K562 (cell line): ENCODE data around the gene AHI1. TPM values are rescaled to one million over a fixed set of nuclear protein-coding genes. Genes with fewer than 3 reads are reported as not detected.

Experiments
- BHLHE40 ChIP-seq: IDR thresholded peaks from 2 replicates; pipeline ENCODE4 v1.6.1; 2011; ENCODE audit warnings: low read length, improper control_type of control experiment
- ETV6 ChIP-seq, 3 experiments: fragments of 150-350 bp in 1 of 3; sonication (generic) in 1 of 3; formaldehyde crosslinking in 1 of 3; IDR thresholded peaks; 2 replicates each; pipeline versions ENCODE4 v1.6.1 to v1.8.0; 2014 to 2022; ENCODE audit warnings: borderline replicate concordance in 2 of 3, low read depth in 2 of 3, antibody characterized with exemption in 1 of 3, low read length in 1 of 3, mild to moderate bottlenecking in 1 of 3, missing genetic modification reagents in 1 of 3
- KLF6 ChIP-seq: fragments of 250-450 bp; sonication (Bioruptor Pico); IDR thresholded peaks from 2 replicates; pipeline ENCODE4 v1.4.0; 2020; ENCODE audit warnings: mild to moderate bottlenecking, moderate library complexity, borderline replicate concordance
- MYNN ChIP-seq, 2 experiments: sonication (generic); formaldehyde crosslinking in 1 of 2; IDR thresholded peaks; 2 replicates each; pipeline versions ENCODE4 v1.5.0 to v1.6.1; 2016 to 2020; ENCODE audit warnings: antibody characterized with exemption in 1 of 2, missing genetic modification reagents in 1 of 2
- NCOR1 ChIP-seq: fragments of 450-650 bp; IDR thresholded peaks from 2 replicates; pipeline ENCODE4 v1.6.1; 2016; ENCODE audit warnings: mild to moderate bottlenecking, moderate library complexity
- NUFIP1 ChIP-seq: fragments of 450-650 bp; IDR thresholded peaks from 2 replicates; pipeline ENCODE4 v1.6.1; 2018; ENCODE audit not compliant: partially characterized antibody
- RBM14 ChIP-seq: fragments of 200-400 bp; formaldehyde crosslinking; IDR thresholded peaks from 2 replicates; pipeline ENCODE4 v1.6.1; 2018; ENCODE audit warnings: low read depth, mild to moderate bottlenecking, low read length, moderate library complexity, borderline replicate concordance; ENCODE audit not compliant: insufficient read depth
- RUNX1 ChIP-seq: sonication (generic); IDR thresholded peaks from 2 replicates; pipeline ENCODE4 v1.6.1; 2016; ENCODE audit warnings: antibody characterized with exemption, low read depth
- SMAD4 ChIP-seq: fragments of 250-450 bp; sonication (Bioruptor Pico); conservative IDR thresholded peaks from 2 replicates; pipeline ENCODE4 v1.8.0; 2021; ENCODE audit warnings: inconsistent platforms, mild to moderate bottlenecking, moderate library complexity
- SREBF1 ChIP-seq: fragments of 150-350 bp; IDR thresholded peaks from 2 replicates; pipeline ENCODE4 v1.6.1; 2014; ENCODE audit warnings: antibody characterized with exemption, low read depth, low read length, borderline replicate concordance
- TEAD2 ChIP-seq: fragments of 450-650 bp; IDR thresholded peaks from 2 replicates; pipeline ENCODE4 v1.6.1; 2016; ENCODE audit warnings: missing genetic modification characterization, control low read depth, missing compliant biosample characterization
- TRIM25 ChIP-seq: fragments of 450-650 bp; IDR thresholded peaks from 2 replicates; pipeline ENCODE4 v1.7.0; 2016; ENCODE audit warnings: borderline replicate concordance
- ZBTB26 ChIP-seq: fragments of 450-650 bp; formaldehyde crosslinking; IDR thresholded peaks from 2 replicates; pipeline ENCODE4 v1.4.0; 2022; ENCODE audit warnings: missing genetic modification characterization
- ZNF175 ChIP-seq: fragments of 200-800 bp; sonication (Bioruptor generic); IDR thresholded peaks from 2 replicates; pipeline ENCODE4 v1.6.1; 2016; ENCODE audit warnings: low read depth, mild to moderate bottlenecking, missing genetic modification characterization, missing compliant biosample characterization
- polyA plus RNA-seq, 8 experiments: library from polyadenylated mRNA; depleted of rRNA in 4 of 8; stranded (reverse) in 5 of 8; unstranded in 3 of 8; fragments of >200 nt; fragmentation: Nextera tagmentation in 2 of 8; fragmentation: Illumina TruSeq in 1 of 8; extraction: Ambion mirVana in 2 of 8; extraction: Trizol in 1 of 8; gene quantifications; 2 replicates each; pipeline versions ENCODE4 v1.2.1 to v1.2.3, GENCODE V29; 2011 to 2014; ENCODE audit warnings: inconsistent platforms in 1 of 8, missing spikeins in 1 of 8
- total RNA-seq, 7 experiments: library from RNA; depleted of rRNA in 6 of 7; stranded (reverse); fragments of >200 nt in 6 of 7; fragmentation: Illumina TruSeq in 2 of 7; extraction: Trizol in 2 of 7; gene quantifications; 2 replicates each; pipeline versions ENCODE4 v1.2.1 to v1.2.3, GENCODE V29; 2011 to 2021; ENCODE audit warnings: low replicate concordance in 1 of 7
- TF ChIP-seq, protein P1 (sequence below), 2 experiments: fragments of 450-650 bp; IDR thresholded peaks; 2 replicates each; pipeline ENCODE4 v1.6.1; 2016
- TF ChIP-seq, protein P2 (sequence below): fragments of 200-800 bp; sonication (Bioruptor generic); IDR thresholded peaks from 2 replicates; pipeline ENCODE4 v1.6.1; 2017; ENCODE audit warnings: missing genetic modification characterization, missing compliant biosample characterization
- TF ChIP-seq, protein P3 (sequence below): fragments of 450-650 bp; formaldehyde crosslinking; IDR thresholded peaks from 2 replicates; pipeline ENCODE4 v1.4.0; 2022; ENCODE audit warnings: mild to moderate bottlenecking, moderate library complexity

Gene AHI1
- total and polyA plus RNA-seq, 9 of the 15 experiments (the other 6 are each of a cell fraction or from before 2014, with no cell fraction given), result 24.7 to 54.9 (median 32.2) TPM

GRCh38 chr6:135286962-135287538 is 210.5 kb downstream of the AHI1 start (continued):
- TF ChIP-seq, protein P1, sequence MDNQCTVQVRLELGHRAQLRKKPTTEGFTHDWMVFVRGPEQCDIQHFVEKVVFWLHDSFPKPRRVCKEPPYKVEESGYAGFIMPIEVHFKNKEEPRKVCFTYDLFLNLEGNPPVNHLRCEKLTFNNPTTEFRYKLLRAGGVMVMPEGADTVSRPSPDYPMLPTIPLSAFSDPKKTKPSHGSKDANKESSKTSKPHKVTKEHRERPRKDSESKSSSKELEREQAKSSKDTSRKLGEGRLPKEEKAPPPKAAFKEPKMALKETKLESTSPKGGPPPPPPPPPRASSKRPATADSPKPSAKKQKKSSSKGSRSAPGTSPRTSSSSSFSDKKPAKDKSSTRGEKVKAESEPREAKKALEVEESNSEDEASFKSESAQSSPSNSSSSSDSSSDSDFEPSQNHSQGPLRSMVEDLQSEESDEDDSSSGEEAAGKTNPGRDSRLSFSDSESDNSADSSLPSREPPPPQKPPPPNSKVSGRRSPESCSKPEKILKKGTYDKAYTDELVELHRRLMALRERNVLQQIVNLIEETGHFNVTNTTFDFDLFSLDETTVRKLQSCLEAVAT (IDR thresholded peaks at IDR 0.05), result 0 out of 4 replicates have a peak, but pooled peaks of 1 of the 2 experiments have one; percentile 25
- TF ChIP-seq SMAD4 (CRISPR knock-in tag) (peak; percentile 36), BHLHE40 (peak; percentile 64), ZNF175 (CRISPR knock-in tag) (no peak), TRIM25 (no peak), ZBTB26 (CRISPR knock-in tag) (0 out of 2 replicates have a peak, but pooled peaks have one; percentile 65), NUFIP1 (no peak), ETV6 (IDR thresholded peaks at IDR 0.05; ENCODE audit: borderline replicate concordance in 1 of 2, low read depth in 2 of 2, low read length in 1 of 2) (no peak), ETV6 (CRISPR knock-in tag; IDR thresholded peaks at IDR 0.05; ENCODE audit: borderline replicate concordance) (no peak), RUNX1 (no peak), MYNN (IDR thresholded peaks at IDR 0.05) (no peak), MYNN (CRISPR knock-in tag; IDR thresholded peaks at IDR 0.05) (no peak), KLF6 (CRISPR knock-in tag) (no peak), NCOR1 (0 out of 2 replicates have a peak, but pooled peaks have one; percentile 6), SREBF1 (no peak), RBM14 (no peak), TEAD2 (tag) (no peak)
- TF ChIP-seq, protein P2, sequence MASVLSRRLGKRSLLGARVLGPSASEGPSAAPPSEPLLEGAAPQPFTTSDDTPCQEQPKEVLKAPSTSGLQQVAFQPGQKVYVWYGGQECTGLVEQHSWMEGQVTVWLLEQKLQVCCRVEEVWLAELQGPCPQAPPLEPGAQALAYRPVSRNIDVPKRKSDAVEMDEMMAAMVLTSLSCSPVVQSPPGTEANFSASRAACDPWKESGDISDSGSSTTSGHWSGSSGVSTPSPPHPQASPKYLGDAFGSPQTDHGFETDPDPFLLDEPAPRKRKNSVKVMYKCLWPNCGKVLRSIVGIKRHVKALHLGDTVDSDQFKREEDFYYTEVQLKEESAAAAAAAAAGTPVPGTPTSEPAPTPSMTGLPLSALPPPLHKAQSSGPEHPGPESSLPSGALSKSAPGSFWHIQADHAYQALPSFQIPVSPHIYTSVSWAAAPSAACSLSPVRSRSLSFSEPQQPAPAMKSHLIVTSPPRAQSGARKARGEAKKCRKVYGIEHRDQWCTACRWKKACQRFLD (CRISPR knock-in tag), result no peak
- TF ChIP-seq, protein P3, sequence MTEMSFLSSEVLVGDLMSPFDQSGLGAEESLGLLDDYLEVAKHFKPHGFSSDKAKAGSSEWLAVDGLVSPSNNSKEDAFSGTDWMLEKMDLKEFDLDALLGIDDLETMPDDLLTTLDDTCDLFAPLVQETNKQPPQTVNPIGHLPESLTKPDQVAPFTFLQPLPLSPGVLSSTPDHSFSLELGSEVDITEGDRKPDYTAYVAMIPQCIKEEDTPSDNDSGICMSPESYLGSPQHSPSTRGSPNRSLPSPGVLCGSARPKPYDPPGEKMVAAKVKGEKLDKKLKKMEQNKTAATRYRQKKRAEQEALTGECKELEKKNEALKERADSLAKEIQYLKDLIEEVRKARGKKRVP, result no peak
